ENCODE measurements around the gene PACRG. TPM values are rescaled to one million over a fixed set of nuclear protein-coding genes. Genes with fewer than 3 reads are reported as not detected.

PACRG gene
- total RNA-seq, 2 experiments from 2014 or later, result not detected

DNA sequence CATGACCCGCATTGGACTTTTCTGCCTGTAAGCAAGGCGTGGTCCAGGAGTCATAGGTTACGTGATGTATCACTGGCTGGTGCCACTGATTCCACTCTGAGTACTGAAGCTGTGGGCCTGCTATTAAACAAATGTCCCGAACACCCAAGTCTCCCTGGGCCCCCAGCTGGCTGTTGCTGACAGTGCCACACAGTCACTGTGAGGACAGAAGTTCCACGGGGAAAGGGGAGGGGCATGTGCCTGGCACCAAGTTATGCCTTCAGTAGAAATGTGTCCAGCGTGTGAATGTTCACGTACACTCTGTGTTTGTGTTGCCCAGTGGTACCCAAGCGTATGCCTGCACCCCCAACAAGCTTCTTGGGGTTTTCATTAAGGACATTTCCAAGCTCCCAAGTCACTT lies 515.3 kb downstream of the PACRG start:
- no TSS peak for BruUV-seq (replicated peaks)
- Histone ChIP-seq H3K27ac (ENCODE audit: low read depth, low read length, poor library complexity, severe bottlenecking) (no peak overlapping the region), H3K9me2 (ENCODE audit: insufficient read depth, low read length) (no peaks in the 10 kb centered on the region), H3K36me3 (ENCODE audit: insufficient read depth, low read length) (no peaks in the 10 kb centered on the region), H4K20me1 (ENCODE audit: insufficient read depth, low read length) (no peaks in the 10 kb centered on the region), H3K4me2 (ENCODE audit: low read length) (no peak overlapping the region), H3K9me3 (ENCODE audit: low read length) (no peaks in the 10 kb centered on the region), H3K4me3 (ENCODE audit: low read depth, low read length, poor library complexity, severe bottlenecking) (no peak overlapping the region), H2AFZ (ENCODE audit: low read length) (no peak overlapping the region), H3K4me1 (ENCODE audit: insufficient read depth, low read length, poor library complexity, severe bottlenecking) (no peaks in the 10 kb centered on the region), H3K79me2 (ENCODE audit: insufficient read depth, low read depth, low read length) (no peaks in the 10 kb centered on the region)
- ChIA-PET CTCF (ENCODE audit: unreplicated experiment) (no interaction called here), POLR2A (no interaction called here)
- TF ChIP-seq, protein P1, sequence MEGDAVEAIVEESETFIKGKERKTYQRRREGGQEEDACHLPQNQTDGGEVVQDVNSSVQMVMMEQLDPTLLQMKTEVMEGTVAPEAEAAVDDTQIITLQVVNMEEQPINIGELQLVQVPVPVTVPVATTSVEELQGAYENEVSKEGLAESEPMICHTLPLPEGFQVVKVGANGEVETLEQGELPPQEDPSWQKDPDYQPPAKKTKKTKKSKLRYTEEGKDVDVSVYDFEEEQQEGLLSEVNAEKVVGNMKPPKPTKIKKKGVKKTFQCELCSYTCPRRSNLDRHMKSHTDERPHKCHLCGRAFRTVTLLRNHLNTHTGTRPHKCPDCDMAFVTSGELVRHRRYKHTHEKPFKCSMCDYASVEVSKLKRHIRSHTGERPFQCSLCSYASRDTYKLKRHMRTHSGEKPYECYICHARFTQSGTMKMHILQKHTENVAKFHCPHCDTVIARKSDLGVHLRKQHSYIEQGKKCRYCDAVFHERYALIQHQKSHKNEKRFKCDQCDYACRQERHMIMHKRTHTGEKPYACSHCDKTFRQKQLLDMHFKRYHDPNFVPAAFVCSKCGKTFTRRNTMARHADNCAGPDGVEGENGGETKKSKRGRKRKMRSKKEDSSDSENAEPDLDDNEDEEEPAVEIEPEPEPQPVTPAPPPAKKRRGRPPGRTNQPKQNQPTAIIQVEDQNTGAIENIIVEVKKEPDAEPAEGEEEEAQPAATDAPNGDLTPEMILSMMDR (conservative IDR thresholded peaks at IDR 0.05; ENCODE audit: low read length), result no peak
- TF ChIP-seq EZH2phosphoT487 (IDR thresholded peaks at IDR 0.05; ENCODE audit: borderline replicate concordance, low read depth, low read length), result no peak
- no peak for DNase-seq (ENCODE audit: low spot score)
- intact Hi-C loops (cut with micrococcal nuclease; ENCODE audit: unreplicated experiment), result no loop called here

DNA sequence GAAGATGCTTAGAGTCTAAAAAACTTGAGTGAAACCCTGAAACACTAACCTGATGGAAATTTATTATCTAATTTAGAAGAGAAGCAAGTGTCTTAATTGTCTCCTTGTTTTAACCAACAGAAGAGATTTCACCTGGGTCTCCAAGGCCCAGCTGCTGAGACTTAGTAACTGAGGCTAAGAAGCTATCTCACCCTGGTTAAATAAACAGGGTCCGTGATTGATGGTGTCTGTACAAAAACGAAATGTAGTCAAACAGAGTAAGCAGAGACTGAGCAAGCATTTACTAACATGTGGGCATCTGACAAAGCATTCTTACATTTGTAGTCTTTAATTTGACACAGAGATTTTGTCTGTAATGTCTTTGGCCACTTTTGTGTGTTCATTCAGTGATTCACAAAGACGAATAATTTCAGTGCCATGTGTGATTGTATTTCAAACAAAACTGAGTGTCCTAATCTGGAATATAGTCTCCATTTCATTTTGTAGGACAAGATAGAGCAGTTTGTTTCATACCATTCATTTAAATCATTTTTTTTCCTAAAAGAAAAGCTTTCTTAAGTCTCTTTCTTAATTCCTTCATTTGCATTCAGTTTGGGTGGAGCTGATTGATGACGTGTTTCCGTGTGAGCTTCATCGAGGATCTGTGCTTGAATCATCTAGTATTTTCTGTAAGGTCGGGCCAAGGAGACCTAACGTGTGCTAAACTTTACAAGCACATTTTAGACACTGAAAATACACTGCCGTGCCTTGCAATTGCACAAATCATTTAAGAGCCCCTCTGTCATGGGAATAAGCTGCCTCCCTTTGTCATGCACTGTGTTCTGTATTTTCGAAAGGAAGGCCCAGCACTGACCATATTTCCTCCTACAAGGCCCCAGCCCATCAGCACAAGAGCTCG lies 516.2 kb downstream of the PACRG start:
- ChIA-PET POLR2A (no interaction called here), CTCF (ENCODE audit: unreplicated experiment) (no interaction called here)
- no peak overlapping the region for H2AFZ ChIP-seq (ENCODE audit: low read length)
- H3K4me2 ChIP-seq (ENCODE audit: low read length), result no peak overlapping the region
- BruUV-seq (replicated peaks), result no TSS peak
- H3K27ac ChIP-seq (ENCODE audit: low read depth, low read length, poor library complexity, severe bottlenecking), result no peak overlapping the region
- no peaks in the 10 kb centered on the region for H3K4me1 ChIP-seq (ENCODE audit: insufficient read depth, low read length, poor library complexity, severe bottlenecking)
- no peaks in the 10 kb centered on the region for H3K9me2 ChIP-seq (ENCODE audit: insufficient read depth, low read length)
- H3K9me3 ChIP-seq (ENCODE audit: low read length), result no peaks in the 10 kb centered on the region
- H3K79me2 ChIP-seq (ENCODE audit: insufficient read depth, low read depth, low read length), result no peaks in the 10 kb centered on the region
- TF ChIP-seq EZH2phosphoT487 (IDR thresholded peaks at IDR 0.05; ENCODE audit: borderline replicate concordance, low read depth, low read length), result no peak
- TF ChIP-seq, protein P1 (conservative IDR thresholded peaks at IDR 0.05; ENCODE audit: low read length), result no peak
- DNase-seq (ENCODE audit: low spot score), result no peak
- intact Hi-C loops (cut with micrococcal nuclease; ENCODE audit: unreplicated experiment), result no loop called here
- no peaks in the 10 kb centered on the region for H4K20me1 ChIP-seq (ENCODE audit: insufficient read depth, low read length)
- H3K36me3 ChIP-seq (ENCODE audit: insufficient read depth, low read length), result no peaks in the 10 kb centered on the region
- no peak overlapping the region for H3K4me3 ChIP-seq (ENCODE audit: low read depth, low read length, poor library complexity, severe bottlenecking)

DNA sequence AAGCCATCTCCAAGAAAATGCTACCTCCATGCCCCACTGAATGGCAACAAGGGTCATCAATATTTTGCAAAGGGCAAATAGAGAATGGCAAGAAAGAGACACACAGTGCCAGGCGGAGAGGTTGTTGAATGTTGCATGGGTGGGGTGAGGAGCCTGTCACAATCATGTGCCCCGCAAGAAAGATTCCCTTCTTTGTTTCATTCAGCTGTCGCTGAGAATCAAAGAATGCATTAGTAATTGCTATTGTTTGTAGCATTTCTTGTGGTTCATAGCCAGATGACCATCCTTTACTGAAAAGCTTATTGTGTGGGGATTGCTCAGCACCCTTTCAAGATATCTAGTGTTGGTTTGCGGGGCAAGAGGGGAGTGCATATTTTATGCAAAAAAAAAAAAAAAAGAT lies 520.3 kb downstream of the PACRG start:
- H3K4me2 ChIP-seq (ENCODE audit: low read length), result no peak overlapping the region
- H2AFZ ChIP-seq (ENCODE audit: low read length), result no peak overlapping the region
- no peaks in the 10 kb centered on the region for H3K4me1 ChIP-seq (ENCODE audit: insufficient read depth, low read length, poor library complexity, severe bottlenecking)
- H3K9me3 ChIP-seq (ENCODE audit: low read length), result no peaks in the 10 kb centered on the region
- POLR2A ChIA-PET, result no interaction called here
- DNase-seq (ENCODE audit: low spot score), result no peak
- H3K36me3 ChIP-seq (ENCODE audit: insufficient read depth, low read length), result no peaks in the 10 kb centered on the region
- intact Hi-C loops (cut with micrococcal nuclease; ENCODE audit: unreplicated experiment), result no loop called here
- CTCF ChIA-PET (ENCODE audit: unreplicated experiment), result no interaction called here
- H3K79me2 ChIP-seq (ENCODE audit: insufficient read depth, low read depth, low read length), result no peaks in the 10 kb centered on the region
- no peak for TF ChIP-seq EZH2phosphoT487 (IDR thresholded peaks at IDR 0.05; ENCODE audit: borderline replicate concordance, low read depth, low read length)
- TF ChIP-seq, protein P1 (conservative IDR thresholded peaks at IDR 0.05; ENCODE audit: low read length), result no peak
- no peaks in the 10 kb centered on the region for H3K9me2 ChIP-seq (ENCODE audit: insufficient read depth, low read length)
- H4K20me1 ChIP-seq (ENCODE audit: insufficient read depth, low read length), result no peaks in the 10 kb centered on the region
- no peak overlapping the region for H3K4me3 ChIP-seq (ENCODE audit: low read depth, low read length, poor library complexity, severe bottlenecking)
- H3K27ac ChIP-seq (ENCODE audit: low read depth, low read length, poor library complexity, severe bottlenecking), result no peak overlapping the region
- BruUV-seq (replicated peaks), result no TSS peak

Measured in OCI-LY7 (cell line).